GM12878 (cell line): Measurements from ENCODE around the gene GPR179. TPM values are rescaled to one million over a fixed set of nuclear protein-coding genes. Genes with fewer than 3 reads are reported as not detected.
A peak's percentile ranks its signal among the peaks of the same experiment; 100 is the strongest.
"Not testable (repeated sequence)": the region's sequence is repeated elsewhere in the genome, so short reads cannot be mapped to it uniquely, and the experiment has no call there.

Experiments used
- ATAC-seq: fragments of 200-7000 bp; cut with Tn5 transposase; 3 replicates; pipeline ENCODE4 v1.9.1; 2020; ENCODE audit warnings: mild to moderate bottlenecking, moderate library complexity
- BruUV-seq: library from RNA; stranded (reverse); fragments of 400-500 nt; replicated peaks from 2 replicates; lab custom pipeline; 2021; lab: Mats Ljungman, UMichigan
- CTCF ChIA-PET: fragments of 300-600 bp; sonication (Branson Sonifier 250); formaldehyde crosslinking; extraction: SDS; loops from one replicate; lab custom pipeline; 2021; ENCODE audit warnings: inconsistent platforms; lab: Yijun Ruan, JAX
- POLR2A ChIA-PET: fragments of 350-600 bp; formaldehyde crosslinking; extraction: SDS; loops from one replicate; lab custom pipeline; 2021; ENCODE audit warnings: inconsistent platforms; lab: Charles Lee
- RAD21 ChIA-PET: fragments of 300-600 bp; sonication (Branson Sonifier 250); formaldehyde crosslinking; loops from one replicate; lab custom pipeline; 2023; ENCODE audit warnings: antibody characterized with exemption; ENCODE audit not compliant: unreplicated experiment; lab: Charles Lee
- SMC1A ChIA-PET: fragments of 300-600 bp; sonication (Branson Sonifier 250); formaldehyde crosslinking; loops from one replicate; lab custom pipeline; 2023; ENCODE audit not compliant: unreplicated experiment, uncharacterized antibody; lab: Charles Lee
- DNase-seq: peaks from one replicate; pipeline ENCODE4 v3.0.0-alpha.2; 2011; ENCODE audit warnings: low read depth, low spot score
- FAIRE-seq: peaks from 3 replicates; lab custom pipeline; 2011; peaks lifted over from hg19 to GRCh38; lab: Jason Lieb, UNC
- H2AFZ ChIP-seq: 2 replicates; pipeline ENCODE4 v1.6.0; 2011; ENCODE audit warnings: low read depth, low read length, control low read depth; ENCODE audit not compliant: control insufficient read depth
- H3K27ac ChIP-seq: 2 replicates; pipeline ENCODE4 v1.5.1; 2011; ENCODE audit warnings: control low read depth; ENCODE audit not compliant: control insufficient read depth, insufficient read depth
- H3K27me3 ChIP-seq, 2 experiments: replicated peaks in 1 of 2; 2 replicates each; pipeline versions ENCODE4 v1.6.0 to v1.6.1; 2011; ENCODE audit warnings: low read length in 1 of 2; ENCODE audit not compliant: control insufficient read depth in 2 of 2, insufficient read depth in 2 of 2
- H3K36me3 ChIP-seq, 2 experiments: 2 replicates each; pipeline ENCODE4 v1.5.1; 2011; ENCODE audit warnings: low read length in 1 of 2; ENCODE audit not compliant: control insufficient read depth in 2 of 2, insufficient read depth in 2 of 2
- H3K4me1 ChIP-seq: 2 replicates; pipeline ENCODE4 v1.6.1; 2011; ENCODE audit warnings: mild to moderate bottlenecking, low read length, moderate library complexity, mixed read lengths; ENCODE audit not compliant: control insufficient read depth, insufficient read depth
- H3K4me2 ChIP-seq: 2 replicates; pipeline ENCODE4 v1.6.0; 2011; ENCODE audit warnings: control low read depth; ENCODE audit not compliant: control insufficient read depth, insufficient read depth
- H3K4me3 ChIP-seq: fragments of 200-600 bp; sonication (generic); 2 replicates; pipeline ENCODE4 v1.5.1; 2016
- H3K79me2 ChIP-seq: 2 replicates; pipeline ENCODE4 v1.6.0; 2011; ENCODE audit warnings: low read length; ENCODE audit not compliant: control insufficient read depth, insufficient read depth
- H3K9ac ChIP-seq: 2 replicates; pipeline ENCODE4 v1.8.0; 2011; ENCODE audit warnings: low read length, control low read depth, mixed read lengths; ENCODE audit not compliant: control insufficient read depth, insufficient read depth
- H3K9me3 ChIP-seq: replicated peaks from 3 replicates; pipeline ENCODE4 v1.5.1; 2011; ENCODE audit warnings: mild to moderate bottlenecking, low read length; ENCODE audit not compliant: control insufficient read depth, insufficient read depth
- H4K20me1 ChIP-seq: 2 replicates; pipeline ENCODE4 v1.6.0; 2011; ENCODE audit not compliant: control insufficient read depth, insufficient read depth
- in situ Hi-C: fragments of 300-500 bp; cut with MboI; formaldehyde crosslinking; loops from 9 replicates; pipeline ENCODE4 v1.14.3; 2018; ENCODE audit warnings: mixed read lengths
- intact Hi-C: fragments of 100-400 bp; cut with micrococcal nuclease; formaldehyde crosslinking; loops from one replicate; pipeline ENCODE4 v1.14.2; 2022; ENCODE audit not compliant: unreplicated experiment
- polyA plus RNA-seq, 11 experiments: library from polyadenylated mRNA; depleted of rRNA in 4 of 11; unstranded in 6 of 11; stranded (reverse) in 5 of 11; fragments of >200 nt; fragmentation: Nextera tagmentation in 4 of 11; fragmentation: Illumina TruSeq in 1 of 11; extraction: Ambion mirVana in 4 of 11; extraction: Trizol in 1 of 11; gene quantifications; 1 replicate in 1 of 11; 2 replicates in 10 of 11; pipeline versions ENCODE4 v1.2.1 to v1.2.3, GENCODE V29; 2011 to 2016; ENCODE audit warnings: inconsistent platforms in 2 of 11, missing spikeins in 2 of 11, low read depth in 1 of 11
- total RNA-seq, 4 experiments: library from RNA; depleted of rRNA in 3 of 4; stranded (reverse); fragments of >200 nt in 3 of 4; fragmentation: Illumina TruSeq in 1 of 4; extraction: Trizol in 1 of 4; gene quantifications; 2 replicates each; pipeline versions ENCODE4 v1.2.1 to v1.2.3, GENCODE V29; 2013 to 2021

Gene GPR179
- total and polyA plus RNA-seq, 10 of the 15 experiments (the other 5 are each of a cell fraction or from before 2014, with no cell fraction given), result under 0.01 to 0.08 (median 0.01) TPM; not detected in 3

DNA sequence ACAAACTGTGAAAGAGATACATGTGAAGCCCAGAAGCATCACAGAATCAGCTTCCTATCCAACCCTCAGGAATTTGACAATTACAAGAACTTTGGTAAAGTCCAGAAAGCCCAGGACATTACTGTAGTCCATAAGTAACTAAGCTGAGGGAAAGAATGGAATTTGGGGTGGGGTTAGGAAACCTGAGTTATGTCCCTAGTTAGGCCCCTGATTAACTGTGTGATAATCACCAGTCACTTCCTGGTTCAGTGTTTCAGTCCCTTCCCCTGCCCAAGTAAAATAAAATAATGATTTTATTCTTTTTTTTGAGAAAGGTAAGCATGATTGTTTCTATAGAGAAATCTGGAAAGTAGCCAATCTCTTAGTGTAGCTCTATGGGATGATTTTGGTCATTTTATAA is 57.8 kb downstream of the GPR179 start:
- H3K4me2 ChIP-seq, intact Hi-C loops, in situ Hi-C loops, H3K9ac ChIP-seq, RAD21 ChIA-PET, POLR2A ChIA-PET, H3K4me1 ChIP-seq, H3K9me3 ChIP-seq, H2AFZ ChIP-seq, H3K27me3 ChIP-seq, FAIRE-seq, CTCF ChIA-PET, H3K4me3 ChIP-seq, H3K27ac ChIP-seq, SMC1A ChIA-PET, DNase-seq, H3K36me3 ChIP-seq, H4K20me1 ChIP-seq, H3K79me2 ChIP-seq, BruUV-seq: not testable (repeated sequence)
- 0 out of 3 replicates have a peak, but pooled peaks have one; percentile 17 for ATAC-seq

Other genes with a start within 250 kb of the GPR179 start
- not detected in 2 replicates for gene TBC1D3E, start 216.0 kb downstream of the GPR179 start, total RNA-seq (2014; rRNA removed)
- gene TBC1D3E, start 216.0 kb downstream of the GPR179 start, total RNA-seq (2014; rRNA removed; fragmentation: Illumina TruSeq; extraction: Trizol), result not detected in 2 replicates
- not detected in 2 replicates for gene TBC1D3E, start 216.0 kb downstream of the GPR179 start, total RNA-seq (2021)
- gene TBC1D3E, start 216.0 kb downstream of the GPR179 start, polyA plus RNA-seq (2011; rRNA removed), result 0.04 TPM in 1 of 2 replicates, not detected in the other
- gene TBC1D3E, start 216.0 kb downstream of the GPR179 start, polyA plus RNA-seq (2014; fragmentation: Illumina TruSeq; extraction: Trizol), result not detected in 2 replicates
- not detected for gene TBC1D3E, start 216.0 kb downstream of the GPR179 start, polyA plus RNA-seq (2014; fragmentation: Nextera tagmentation; extraction: Ambion mirVana)
- gene TBC1D3E, start 216.0 kb downstream of the GPR179 start, polyA plus RNA-seq (2014; rRNA removed), result not detected in 2 replicates
- not detected for gene TBC1D3E, start 216.0 kb downstream of the GPR179 start, polyA plus RNA-seq (2016; fragmentation: Nextera tagmentation; extraction: Ambion mirVana)
- not detected in 2 replicates for gene TBC1D3, start 151.4 kb downstream of the GPR179 start, total RNA-seq (2014; rRNA removed)
- not detected in 2 replicates for gene TBC1D3, start 151.4 kb downstream of the GPR179 start, total RNA-seq (2014; rRNA removed; fragmentation: Illumina TruSeq; extraction: Trizol)
- not detected in 2 replicates for gene TBC1D3, start 151.4 kb downstream of the GPR179 start, total RNA-seq (2021)
- gene TBC1D3, start 151.4 kb downstream of the GPR179 start, polyA plus RNA-seq (2011; rRNA removed), result 0.03 and 0.16 TPM in 2 replicates
- gene TBC1D3, start 151.4 kb downstream of the GPR179 start, polyA plus RNA-seq (2014; fragmentation: Illumina TruSeq; extraction: Trizol), result not detected in 2 replicates
- not detected for gene TBC1D3, start 151.4 kb downstream of the GPR179 start, polyA plus RNA-seq (2014; fragmentation: Nextera tagmentation; extraction: Ambion mirVana)
- gene TBC1D3, start 151.4 kb downstream of the GPR179 start, polyA plus RNA-seq (2014; rRNA removed), result not detected in 2 replicates
- gene TBC1D3, start 151.4 kb downstream of the GPR179 start, polyA plus RNA-seq (2016; fragmentation: Nextera tagmentation; extraction: Ambion mirVana), result not detected
- gene MRPL45, start 46.8 kb downstream of the GPR179 start, total RNA-seq (2014; rRNA removed), result 47.4 and 54.9 TPM in 2 replicates
- 36.2 and 37.5 TPM in 2 replicates for gene MRPL45, start 46.8 kb downstream of the GPR179 start, total RNA-seq (2014; rRNA removed; fragmentation: Illumina TruSeq; extraction: Trizol)
- 44.5 and 45.3 TPM in 2 replicates for gene MRPL45, start 46.8 kb downstream of the GPR179 start, total RNA-seq (2021)
- 80.9 and 97.4 TPM in 2 replicates for gene MRPL45, start 46.8 kb downstream of the GPR179 start, polyA plus RNA-seq (2011; rRNA removed)
- 82.4 and 98.5 TPM in 2 replicates for gene MRPL45, start 46.8 kb downstream of the GPR179 start, polyA plus RNA-seq (2014; fragmentation: Illumina TruSeq; extraction: Trizol)
- gene MRPL45, start 46.8 kb downstream of the GPR179 start, polyA plus RNA-seq (2014; fragmentation: Nextera tagmentation; extraction: Ambion mirVana), result 100 to 1,000 TPM; 107 to 128 TPM
- gene MRPL45, start 46.8 kb downstream of the GPR179 start, polyA plus RNA-seq (2014; rRNA removed), result 60.2 and 61.1 TPM in 2 replicates
- gene MRPL45, start 46.8 kb downstream of the GPR179 start, polyA plus RNA-seq (2016; fragmentation: Nextera tagmentation; extraction: Ambion mirVana), result 10 to 100 TPM; 57.8 to 58.1 TPM
- gene SOCS7, start 7.9 kb upstream of the GPR179 start, total RNA-seq (2014; rRNA removed), result 6.9 and 7.2 TPM in 2 replicates
- gene SOCS7, start 7.9 kb upstream of the GPR179 start, total RNA-seq (2014; rRNA removed; fragmentation: Illumina TruSeq; extraction: Trizol), result 8.8 and 9.5 TPM in 2 replicates
- gene SOCS7, start 7.9 kb upstream of the GPR179 start, total RNA-seq (2021), result 12.7 and 12.8 TPM in 2 replicates
- gene SOCS7, start 7.9 kb upstream of the GPR179 start, polyA plus RNA-seq (2011; rRNA removed), result 8.1 and 10.1 TPM in 2 replicates
- 8.4 and 10.0 TPM in 2 replicates for gene SOCS7, start 7.9 kb upstream of the GPR179 start, polyA plus RNA-seq (2014; fragmentation: Illumina TruSeq; extraction: Trizol)
- gene SOCS7, start 7.9 kb upstream of the GPR179 start, polyA plus RNA-seq (2014; fragmentation: Nextera tagmentation; extraction: Ambion mirVana), result 1 to 10 TPM in 1 of 2 experiments, under 1 TPM in 1; 0.93 to 1.6 TPM
- 7.3 and 9.6 TPM in 2 replicates for gene SOCS7, start 7.9 kb upstream of the GPR179 start, polyA plus RNA-seq (2014; rRNA removed)
- 1 to 10 TPM in 1 of 2 experiments, under 1 TPM in 1; 0.68 to 1.1 TPM for gene SOCS7, start 7.9 kb upstream of the GPR179 start, polyA plus RNA-seq (2016; fragmentation: Nextera tagmentation; extraction: Ambion mirVana)
- 2.1 and 2.9 TPM in 2 replicates for gene ARHGAP23, start 84.5 kb upstream of the GPR179 start, total RNA-seq (2014; rRNA removed)
- gene ARHGAP23, start 84.5 kb upstream of the GPR179 start, total RNA-seq (2014; rRNA removed; fragmentation: Illumina TruSeq; extraction: Trizol), result 2.5 and 2.9 TPM in 2 replicates
- gene ARHGAP23, start 84.5 kb upstream of the GPR179 start, total RNA-seq (2021), result 5.6 and 5.8 TPM in 2 replicates
- 0.84 and 1.1 TPM in 2 replicates for gene ARHGAP23, start 84.5 kb upstream of the GPR179 start, polyA plus RNA-seq (2011; rRNA removed)
- 0.65 and 2.4 TPM in 2 replicates for gene ARHGAP23, start 84.5 kb upstream of the GPR179 start, polyA plus RNA-seq (2014; fragmentation: Illumina TruSeq; extraction: Trizol)
- gene ARHGAP23, start 84.5 kb upstream of the GPR179 start, polyA plus RNA-seq (2014; fragmentation: Nextera tagmentation; extraction: Ambion mirVana), result under 1 TPM; 0.23 to 0.35 TPM
- 4.2 and 5.0 TPM in 2 replicates for gene ARHGAP23, start 84.5 kb upstream of the GPR179 start, polyA plus RNA-seq (2014; rRNA removed)
- gene ARHGAP23, start 84.5 kb upstream of the GPR179 start, polyA plus RNA-seq (2016; fragmentation: Nextera tagmentation; extraction: Ambion mirVana), result 1 to 10 TPM in 1 of 2 experiments, under 1 TPM in 1; 0.75 to 1.8 TPM